Measurements from ENCODE around the gene CRACR2A. TPM values are rescaled to one million over a fixed set of nuclear protein-coding genes. Genes with fewer than 3 reads are reported as not detected.

CRACR2A gene
- total and polyA plus RNA-seq, 2 of the 8 experiments (the other 6 are each of a cell fraction or from before 2014, with no cell fraction given): 0.85 to 3.2 TPM

- no peak for DNase-seq (ENCODE audit: low read depth in 1 of 2, low spot score in 2 of 2)
Measured at GRCh38 chr12:3602488-3602887, 150.4 kb downstream of the CRACR2A start.

More at GRCh38 chr12:3602488-3602887, 150.4 kb downstream of the CRACR2A start:
- ChIA-PET CTCF (ENCODE audit: partially characterized antibody) (interaction anchor here (0.6 to 1.3 kb wide), 3 partner anchors 106 to 276 kb away, joined by 3 read pairs; no protein-coding TSS in a partner anchor), POLR2A (ENCODE audit: partially characterized antibody) (no interaction called here)
- no peak overlapping the region for H4K8ac ChIP-seq (ENCODE audit: extremely low read depth, insufficient read depth, low read length)
- H3K4ac ChIP-seq (replicated peaks; ENCODE audit: insufficient read length, low read depth, low read length): no peak overlapping the region
- H3K56ac ChIP-seq (replicated peaks; ENCODE audit: insufficient read length, low read depth, low read length): no peak overlapping the region
- no peak overlapping the region for H3K9ac ChIP-seq (replicated peaks in 1 of 4; ENCODE audit: extremely low read depth in 1 of 4, low read depth in 3 of 4, low read length in 3 of 4)
- peaks cover 17 to 35% (median 32%) of the 10 kb centered on the region in 4 experiments for H3K4me1 ChIP-seq (replicated peaks in 1 of 4; ENCODE audit: control insufficient read depth in 3 of 4, insufficient read depth in 4 of 4, low read length in 3 of 4)
- no peak for FAIRE-seq
- TF ChIP-seq POU5F1 (IDR thresholded peaks at IDR 0.05; ENCODE audit: low read depth, low read length): no peak
- 80% methylated on average over 11 of the region's 11 CpGs; no CpG with 5 or more reads in 1 of the 2 experiments for WGBS, 2 experiments (ENCODE audit: extremely low coverage in 1 of 2, insufficient coverage in 1 of 2, insufficient read length in 1 of 2, insufficient replicate concordance in 2 of 2, low coverage in 1 of 2, low lambda C conversion rate in 2 of 2, missing lambda C conversion rate in 1 of 2)
- no peak overlapping the region for H2BK120ac ChIP-seq (replicated peaks; ENCODE audit: low read depth, low read length)
- H2BK12ac ChIP-seq (ENCODE audit: low read depth, low read length): no peak overlapping the region
- peaks cover 0 to 7% (median 2%) of the 10 kb centered on the region in 4 experiments; a peak in 4 of 7 replicates for H3K27me3 ChIP-seq (replicated peaks in 1 of 4; ENCODE audit: control insufficient read depth in 3 of 4, extremely low read depth in 1 of 4, insufficient read depth in 3 of 4, low read length in 3 of 4)
- no peaks in the 10 kb centered on the region for H3K79me1 ChIP-seq (ENCODE audit: low read depth, low read length)
- no peaks in the 10 kb centered on the region; the same call in 1 of the 2 replicates for H3K23me2 ChIP-seq (ENCODE audit: low read depth, low read length)
- no peak overlapping the region for H2BK5ac ChIP-seq (ENCODE audit: low read depth, low read length)
- no peak overlapping the region for H4K5ac ChIP-seq (ENCODE audit: insufficient read length, low read depth, low read length)
- no peaks in the 10 kb centered on the region for H4K20me1 ChIP-seq (replicated peaks in 1 of 2; ENCODE audit: control insufficient read depth in 1 of 2, insufficient read depth in 2 of 2, low read length in 2 of 2)
- H3K18ac ChIP-seq (ENCODE audit: extremely low read depth, low read length): peak overlapping the region; percentile 43; the same call in 1 of the 2 replicates
- H3K36me3 ChIP-seq (ENCODE audit: control insufficient read depth in 2 of 4, insufficient read depth in 4 of 4, low read length in 3 of 4): no peaks in the 10 kb centered on the region
- no peak overlapping the region; the same call in 1 of the 2 replicates for H2AK5ac ChIP-seq (ENCODE audit: low read depth, low read length)
- no peak overlapping the region for H4K91ac ChIP-seq (replicated peaks; ENCODE audit: insufficient read length, low read length)
- H3K9me3 ChIP-seq (ENCODE audit: insufficient read depth in 2 of 2, low read depth in 1 of 2, low read length in 1 of 2): no peaks in the 10 kb centered on the region
- 0 out of 8 replicates have a peak overlapping the region, but pooled peaks of 1 of the 4 experiments have one; percentile 5 for H3K4me3 ChIP-seq (ENCODE audit: extremely low read depth in 1 of 4, insufficient read depth in 2 of 4, low read depth in 3 of 4, low read length in 4 of 4)
- no peak overlapping the region for H3K14ac ChIP-seq (ENCODE audit: insufficient read length)
- no peak overlapping the region for H3K23ac ChIP-seq (ENCODE audit: insufficient read length)
- no peak overlapping the region for H2BK20ac ChIP-seq (ENCODE audit: low read length)
- H2AFZ ChIP-seq (ENCODE audit: low read length): no peak overlapping the region
- H3K79me2 ChIP-seq (ENCODE audit: control insufficient read depth in 1 of 2, insufficient read depth in 2 of 2, low read length in 2 of 2): no peaks in the 10 kb centered on the region
- no peak overlapping the region for H2BK15ac ChIP-seq (ENCODE audit: low read length)
- no peak overlapping the region for H3K4me2 ChIP-seq (ENCODE audit: insufficient read depth in 1 of 2, low read depth in 2 of 2, low read length in 2 of 2)
- H3K27ac ChIP-seq (ENCODE audit: low read depth, low read length): no peak overlapping the region
